ENCODE measurements around the gene MTFR1L. TPM values are rescaled to one million over a fixed set of nuclear protein-coding genes. Genes with fewer than 3 reads are reported as not detected.

Gene MTFR1L
- total RNA-seq, 3 donors from 2014 or later = 71.6 to 79.2 (median 75.4) TPM

GRCh38 chr1:25809283-25809926, 10.3 kb upstream of the MTFR1L start:
- peak in 1 of 2 donors; percentile 76 for DNase-seq (ENCODE audit: low spot score in 2 of 2)
- intact Hi-C loops (cut with DNase I; ENCODE audit: low total_unique reads) = loop anchor here (10.0 kb wide), 1 partner anchor 195 kb away; the partner anchor contains the start of gene MAN1C1
- no peaks in the 10 kb centered on the region for H3K9me3 ChIP-seq
- TF ChIP-seq CTCF (IDR thresholded peaks at IDR 0.05) = no peak
- no peak for TF ChIP-seq POLR2A (IDR thresholded peaks at IDR 0.05)
- TF ChIP-seq POLR2AphosphoS5 (IDR thresholded peaks at IDR 0.05) = peak in 2 of 3 donors; percentile 31 to 62
- H3K4me3 ChIP-seq = no peak overlapping the region
- H3K27ac ChIP-seq = peak overlapping the region; percentile 68 to 76
- no peaks in the 10 kb centered on the region for H3K27me3 ChIP-seq
- H3K36me3 ChIP-seq = no peaks in the 10 kb centered on the region
- peaks cover 4 to 16% of the 10 kb centered on the region in 2 donors for H3K4me1 ChIP-seq

GRCh38 chr1:25809929-25810328, 9.8 kb upstream of the MTFR1L start:
- intact Hi-C loops (cut with DNase I; ENCODE audit: low total_unique reads) = loop anchor here (10.0 kb wide), 1 partner anchor 195 kb away; the partner anchor contains the start of gene MAN1C1
- Histone ChIP-seq H3K4me1 (peaks cover 4 to 16% of the 10 kb centered on the region in 2 donors), H3K9me3 (no peaks in the 10 kb centered on the region), H3K4me3 (no peak overlapping the region), H3K27ac (peak overlapping the region; percentile 68 to 76), H3K27me3 (no peaks in the 10 kb centered on the region), H3K36me3 (no peaks in the 10 kb centered on the region)
- no peak for TF ChIP-seq POLR2AphosphoS5 (IDR thresholded peaks at IDR 0.05)
- TF ChIP-seq POLR2A (IDR thresholded peaks at IDR 0.05) = no peak
- no peak for TF ChIP-seq CTCF (IDR thresholded peaks at IDR 0.05)
- no peak for DNase-seq (ENCODE audit: low spot score in 2 of 2)

GRCh38 chr1:25810341-25811299, 9.1 kb upstream of the MTFR1L start:
- H3K36me3 ChIP-seq = no peaks in the 10 kb centered on the region
- peak overlapping the region in 1 of 3 donors; percentile 33 for H3K4me3 ChIP-seq
- intact Hi-C loops (cut with DNase I; ENCODE audit: low total_unique reads) = no loop called here

GRCh38 chr1:25811384-25812082, 8.2 kb upstream of the MTFR1L start:
- DNase-seq (ENCODE audit: low spot score in 2 of 2) = no peak
- Histone ChIP-seq H3K27ac (no peak overlapping the region), H3K36me3 (no peaks in the 10 kb centered on the region), H3K9me3 (no peaks in the 10 kb centered on the region), H3K27me3 (no peaks in the 10 kb centered on the region), H3K4me3 (no peak overlapping the region), H3K4me1 (peaks cover 0 to under 1% of the 10 kb centered on the region in 2 donors)
- intact Hi-C loops (cut with DNase I; ENCODE audit: low total_unique reads) = no loop called here
- TF ChIP-seq POLR2A (IDR thresholded peaks at IDR 0.05) (no peak), CTCF (IDR thresholded peaks at IDR 0.05) (no peak), POLR2AphosphoS5 (IDR thresholded peaks at IDR 0.05) (no peak)

More at GRCh38 chr1:25810341-25811299, 9.1 kb upstream of the MTFR1L start:
- H3K4me1 ChIP-seq = peaks cover 1 to 10% of the 10 kb centered on the region in 2 donors
- DNase-seq (ENCODE audit: low spot score in 2 of 2) = peak; percentile 44 to 73
- H3K27ac ChIP-seq = peak overlapping the region; percentile 68 to 76
- no peaks in the 10 kb centered on the region for H3K9me3 ChIP-seq
- H3K27me3 ChIP-seq = no peaks in the 10 kb centered on the region
- TF ChIP-seq CTCF (IDR thresholded peaks at IDR 0.05) (peak; percentile 68 to 95 (median 93)), POLR2A (IDR thresholded peaks at IDR 0.05) (no peak), POLR2AphosphoS5 (IDR thresholded peaks at IDR 0.05) (no peak)

Measured in breast epithelium (tissue), 4 donors.